ENCODE results near the gene PCDHGB4.
"Not testable (repeated sequence)": the region's sequence is repeated elsewhere in the genome, so short reads cannot be mapped to it uniquely, and the experiment has no call there.

The PCDHGB4 gene

GRCh38 chr5:141387557-141388311 is at the start of gene PCDHGB4:
TSS of gene PCDHGB4 (plus strand) at chr5:141387698. CDS start at chr5:141387885, 187 bp downstream.
- DNase-seq (ENCODE audit: low read depth), result peak; percentile 31

GRCh38 chr5:141338538-141339306 is 48.8 kb upstream of the PCDHGB4 start, which contains the start of gene PCDHGA2:
TSS of gene PCDHGA2 (plus strand) at chr5:141338760.
- no peak for DNase-seq (ENCODE audit: low read depth)

GRCh38 chr5:141340781-141341354 is 46.6 kb upstream of the PCDHGB4 start:
- not testable (repeated sequence) for DNase-seq (ENCODE audit: low read depth)

- DNase-seq (ENCODE audit: low read depth), result no peak
These were observed 44.7 kb upstream of the PCDHGB4 start for GRCh38 chr5:141342773-141343172.

- DNase-seq (ENCODE audit: low read depth), result no peak
These were observed 44.1 kb upstream of the PCDHGB4 start, which contains the start of gene PCDHGA3 for GRCh38 chr5:141343242-141343952. TSS of gene PCDHGA3 (plus strand) at chr5:141343829. CDS start at chr5:141344034, 205 bp downstream.

GRCh38 chr5:141343953-141344463 is 43.5 kb upstream of the PCDHGB4 start:
- DNase-seq (ENCODE audit: low read depth), result no peak

- DNase-seq (ENCODE audit: low read depth), result no peak
These were observed 42.2 kb upstream of the PCDHGB4 start for GRCh38 chr5:141345327-141345726.

- DNase-seq (ENCODE audit: low read depth), result not testable (repeated sequence)
These were observed 41.5 kb upstream of the PCDHGB4 start for GRCh38 chr5:141346017-141346416.

- peak; percentile 16 for DNase-seq (ENCODE audit: low read depth)
These were observed 37.4 kb upstream of the PCDHGB4 start, which contains the start of gene PCDHGB1 for GRCh38 chr5:141349917-141350619. TSS of gene PCDHGB1 (plus strand) at chr5:141350099. CDS start at chr5:141350261, 162 bp downstream.

- no peak for DNase-seq (ENCODE audit: low read depth)
These were observed 35.9 kb upstream of the PCDHGB4 start for GRCh38 chr5:141351591-141351990.

GRCh38 chr5:141354900-141355469 is 32.5 kb upstream of the PCDHGB4 start, which contains the start of gene PCDHGA4:
TSS of gene PCDHGA4 (plus strand) at chr5:141355021. CDS start at chr5:141355108, 87 bp downstream.
- no peak for DNase-seq (ENCODE audit: low read depth)

- no peak for DNase-seq (ENCODE audit: low read depth)
These were observed 31.9 kb upstream of the PCDHGB4 start for GRCh38 chr5:141355641-141356040.

- no peak for DNase-seq (ENCODE audit: low read depth)
These were observed 31.4 kb upstream of the PCDHGB4 start for GRCh38 chr5:141356133-141356532.

GRCh38 chr5:141356950-141357349 is 30.5 kb upstream of the PCDHGB4 start:
- DNase-seq (ENCODE audit: low read depth), result no peak

- DNase-seq (ENCODE audit: low read depth), result no peak
These were observed 27.6 kb upstream of the PCDHGB4 start, which contains the start of gene PCDHGB2 for GRCh38 chr5:141359790-141360426. TSS of gene PCDHGB2 (plus strand) at chr5:141359994. CDS start at chr5:141360136, 142 bp downstream.

GRCh38 chr5:141360685-141361084 is 26.8 kb upstream of the PCDHGB4 start:
- DNase-seq (ENCODE audit: low read depth), result no peak

GRCh38 chr5:141362719-141363118 is 24.8 kb upstream of the PCDHGB4 start:
- DNase-seq (ENCODE audit: low read depth), result no peak

- no peak for DNase-seq (ENCODE audit: low read depth)
These were observed 23.4 kb upstream of the PCDHGB4 start, which contains the start of gene PCDHGA5 for GRCh38 chr5:141363952-141364660. TSS of gene PCDHGA5 (plus strand) at chr5:141364162. CDS start at chr5:141364331, 169 bp downstream.
